ENCODE measurements around the gene CA10.

DNA sequence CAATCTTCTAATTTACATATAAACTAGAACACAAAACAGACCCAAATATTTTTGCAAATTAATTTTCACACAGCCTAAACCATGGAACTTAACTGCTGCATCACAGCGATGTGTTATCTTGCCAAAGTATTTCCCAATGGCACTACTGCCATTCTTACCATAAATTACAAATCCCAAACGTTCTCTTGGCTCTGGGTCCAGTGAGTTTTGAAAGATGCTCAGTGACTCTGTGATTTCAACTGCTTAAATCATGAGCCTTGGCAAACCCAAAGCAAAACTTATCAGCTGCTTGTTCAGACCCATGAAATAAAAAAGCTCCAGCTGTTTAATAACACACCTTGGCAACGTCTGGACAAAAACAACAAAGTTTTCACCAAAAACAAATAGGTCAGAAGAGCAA lies 223.0 kb downstream of the CA10 start:
- TF ChIP-seq, protein P1, sequence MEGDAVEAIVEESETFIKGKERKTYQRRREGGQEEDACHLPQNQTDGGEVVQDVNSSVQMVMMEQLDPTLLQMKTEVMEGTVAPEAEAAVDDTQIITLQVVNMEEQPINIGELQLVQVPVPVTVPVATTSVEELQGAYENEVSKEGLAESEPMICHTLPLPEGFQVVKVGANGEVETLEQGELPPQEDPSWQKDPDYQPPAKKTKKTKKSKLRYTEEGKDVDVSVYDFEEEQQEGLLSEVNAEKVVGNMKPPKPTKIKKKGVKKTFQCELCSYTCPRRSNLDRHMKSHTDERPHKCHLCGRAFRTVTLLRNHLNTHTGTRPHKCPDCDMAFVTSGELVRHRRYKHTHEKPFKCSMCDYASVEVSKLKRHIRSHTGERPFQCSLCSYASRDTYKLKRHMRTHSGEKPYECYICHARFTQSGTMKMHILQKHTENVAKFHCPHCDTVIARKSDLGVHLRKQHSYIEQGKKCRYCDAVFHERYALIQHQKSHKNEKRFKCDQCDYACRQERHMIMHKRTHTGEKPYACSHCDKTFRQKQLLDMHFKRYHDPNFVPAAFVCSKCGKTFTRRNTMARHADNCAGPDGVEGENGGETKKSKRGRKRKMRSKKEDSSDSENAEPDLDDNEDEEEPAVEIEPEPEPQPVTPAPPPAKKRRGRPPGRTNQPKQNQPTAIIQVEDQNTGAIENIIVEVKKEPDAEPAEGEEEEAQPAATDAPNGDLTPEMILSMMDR (conservative IDR thresholded peaks at IDR 0.05; ENCODE audit: low read depth, low read length): no peak
- no peak for TF ChIP-seq EZH2 (IDR thresholded peaks at IDR 0.05; ENCODE audit: borderline replicate concordance, low read depth, low read length, poor library complexity, severe bottlenecking)

Measured in A673 (cell line).